Measurements from ENCODE around the gene PLCL1. TPM values are rescaled to one million over a fixed set of nuclear protein-coding genes. Genes with fewer than 3 reads are reported as not detected.

The PLCL1 gene
- total RNA-seq, 3 donors from 2014 or later: 1.6 to 10.6 (median 2.0) TPM

- no peak for ATAC-seq
- intact Hi-C loops (cut with DNase I, micrococcal nuclease): no loop called here
- H3K4me3 ChIP-seq: no peak overlapping the region
- no peak for TF ChIP-seq CTCF (IDR thresholded peaks at IDR 0.05)
- no peaks in the 10 kb centered on the region for H3K4me1 ChIP-seq (ENCODE audit: low read depth)
- no peak for DNase-seq
- H3K36me3 ChIP-seq (ENCODE audit: low read depth): no peaks in the 10 kb centered on the region
- no peaks in the 10 kb centered on the region for H3K9me3 ChIP-seq
Measured at GRCh38 chr2:198045227-198045626, 240.8 kb downstream of the PLCL1 start.

GRCh38 chr2:198052741-198053140 lies 248.3 kb downstream of the PLCL1 start:
- intact Hi-C loops (cut with DNase I, micrococcal nuclease): loop anchor here in 1 of 2 donors (10.0 kb wide), 1 partner anchor 248 kb away; the partner anchor contains the start of gene PLCL1
- no peak for ATAC-seq
- Histone ChIP-seq H3K9me3 (no peaks in the 10 kb centered on the region), H3K36me3 (ENCODE audit: low read depth) (no peaks in the 10 kb centered on the region), H3K4me1 (ENCODE audit: low read depth) (no peaks in the 10 kb centered on the region), H3K4me3 (no peak overlapping the region)
- no peak for DNase-seq
- TF ChIP-seq CTCF (IDR thresholded peaks at IDR 0.05): no peak

- ATAC-seq (no peak), DNase-seq (no peak)
- no peaks in the 10 kb centered on the region for H3K36me3 ChIP-seq (ENCODE audit: low read depth)
- intact Hi-C loops (cut with DNase I, micrococcal nuclease): loop anchor here in 1 of 2 donors (10.0 kb wide), 1 partner anchor 248 kb away; the partner anchor contains the start of gene PLCL1
- no peaks in the 10 kb centered on the region for H3K9me3 ChIP-seq
- TF ChIP-seq CTCF (IDR thresholded peaks at IDR 0.05): no peak
- H3K4me1 ChIP-seq (ENCODE audit: low read depth): no peaks in the 10 kb centered on the region
- H3K4me3 ChIP-seq: no peak overlapping the region
Measured at GRCh38 chr2:198053148-198053547, 248.8 kb downstream of the PLCL1 start.

- Histone ChIP-seq H3K36me3 (ENCODE audit: low read depth) (no peaks in the 10 kb centered on the region), H3K4me3 (no peak overlapping the region), H3K9me3 (no peaks in the 10 kb centered on the region), H3K4me1 (ENCODE audit: low read depth) (no peaks in the 10 kb centered on the region)
- ATAC-seq: no peak
- TF ChIP-seq CTCF (IDR thresholded peaks at IDR 0.05): no peak
- intact Hi-C loops (cut with DNase I, micrococcal nuclease): loop anchor here in 1 of 2 donors (10.0 kb wide), 1 partner anchor 249 kb away; the partner anchor contains the start of gene PLCL1
- DNase-seq: no peak
Measured at GRCh38 chr2:198053776-198054175, 249.4 kb downstream of the PLCL1 start.

- ATAC-seq (peak; percentile 33), DNase-seq (peak in 2 of 3 donors; percentile 18 to 62)
- Histone ChIP-seq H3K4me3 (no peak overlapping the region), H3K4me1 (ENCODE audit: low read depth) (no peaks in the 10 kb centered on the region), H3K9me3 (no peaks in the 10 kb centered on the region), H3K36me3 (ENCODE audit: low read depth) (no peaks in the 10 kb centered on the region)
- intact Hi-C loops (cut with DNase I, micrococcal nuclease): loop anchor here in 1 of 2 donors (10.0 kb wide), 1 partner anchor 249 kb away; the partner anchor contains the start of gene PLCL1
- TF ChIP-seq CTCF (IDR thresholded peaks at IDR 0.05): no peak
Measured at GRCh38 chr2:198054299-198054698, 249.9 kb downstream of the PLCL1 start.

- no peak overlapping the region for H3K4me3 ChIP-seq
- H3K4me1 ChIP-seq (ENCODE audit: low read depth): no peaks in the 10 kb centered on the region
- ATAC-seq (no peak), DNase-seq (no peak)
- no peak for TF ChIP-seq CTCF (IDR thresholded peaks at IDR 0.05)
- no peaks in the 10 kb centered on the region for H3K9me3 ChIP-seq
- H3K36me3 ChIP-seq (ENCODE audit: low read depth): no peaks in the 10 kb centered on the region
- intact Hi-C loops (cut with DNase I, micrococcal nuclease): loop anchor here in 1 of 2 donors (10.0 kb wide), 1 partner anchor 251 kb away; the partner anchor contains the start of gene PLCL1
Measured at GRCh38 chr2:198055716-198056115, 251.3 kb downstream of the PLCL1 start.

Measured in mucosa of descending colon (tissue), 3 donors.